ENCODE data around the gene HERC5. TPM values are rescaled to one million over a fixed set of nuclear protein-coding genes. Genes with fewer than 3 reads are reported as not detected.

Gene HERC5
- total and polyA plus RNA-seq, 4 donors: 3.9 to 7.8 (median 5.4) TPM

GRCh38 chr4:88533088-88533790, 76.3 kb downstream of the HERC5 start:
- Histone ChIP-seq H3K36me3 (ENCODE audit: control insufficient read depth in 4 of 4, insufficient read depth in 4 of 4, low read length in 4 of 4) (no peaks in the 10 kb centered on the region), H3K9me3 (ENCODE audit: control insufficient read depth in 4 of 4, insufficient read depth in 3 of 4, low read length in 3 of 4) (no peaks in the 10 kb centered on the region), H3K27ac (ENCODE audit: low read depth in 1 of 2, low read length in 1 of 2) (no peak overlapping the region), H3K4me1 (ENCODE audit: control insufficient read depth in 5 of 5, insufficient read depth in 5 of 5, low read length in 5 of 5) (no peaks in the 10 kb centered on the region), H3K27me3 (ENCODE audit: control insufficient read depth in 3 of 3, insufficient read depth in 3 of 3, low read length in 2 of 3) (no peaks in the 10 kb centered on the region), H3K4me3 (no peak overlapping the region), H3K9ac (ENCODE audit: insufficient read depth in 1 of 2, low read length in 2 of 2) (no peak overlapping the region)
- ATAC-seq (ENCODE audit: insufficient read depth, low FRiP score) (no peak), DNase-seq (no peak)
- WGBS, 2 donors: 88 to 89% methylated on average over 6 of the region's 6 CpGs
- TF ChIP-seq, protein P1, sequence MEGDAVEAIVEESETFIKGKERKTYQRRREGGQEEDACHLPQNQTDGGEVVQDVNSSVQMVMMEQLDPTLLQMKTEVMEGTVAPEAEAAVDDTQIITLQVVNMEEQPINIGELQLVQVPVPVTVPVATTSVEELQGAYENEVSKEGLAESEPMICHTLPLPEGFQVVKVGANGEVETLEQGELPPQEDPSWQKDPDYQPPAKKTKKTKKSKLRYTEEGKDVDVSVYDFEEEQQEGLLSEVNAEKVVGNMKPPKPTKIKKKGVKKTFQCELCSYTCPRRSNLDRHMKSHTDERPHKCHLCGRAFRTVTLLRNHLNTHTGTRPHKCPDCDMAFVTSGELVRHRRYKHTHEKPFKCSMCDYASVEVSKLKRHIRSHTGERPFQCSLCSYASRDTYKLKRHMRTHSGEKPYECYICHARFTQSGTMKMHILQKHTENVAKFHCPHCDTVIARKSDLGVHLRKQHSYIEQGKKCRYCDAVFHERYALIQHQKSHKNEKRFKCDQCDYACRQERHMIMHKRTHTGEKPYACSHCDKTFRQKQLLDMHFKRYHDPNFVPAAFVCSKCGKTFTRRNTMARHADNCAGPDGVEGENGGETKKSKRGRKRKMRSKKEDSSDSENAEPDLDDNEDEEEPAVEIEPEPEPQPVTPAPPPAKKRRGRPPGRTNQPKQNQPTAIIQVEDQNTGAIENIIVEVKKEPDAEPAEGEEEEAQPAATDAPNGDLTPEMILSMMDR (IDR thresholded peaks at IDR 0.05; ENCODE audit: control extremely low read depth, extremely low read depth): no peak

DNA sequence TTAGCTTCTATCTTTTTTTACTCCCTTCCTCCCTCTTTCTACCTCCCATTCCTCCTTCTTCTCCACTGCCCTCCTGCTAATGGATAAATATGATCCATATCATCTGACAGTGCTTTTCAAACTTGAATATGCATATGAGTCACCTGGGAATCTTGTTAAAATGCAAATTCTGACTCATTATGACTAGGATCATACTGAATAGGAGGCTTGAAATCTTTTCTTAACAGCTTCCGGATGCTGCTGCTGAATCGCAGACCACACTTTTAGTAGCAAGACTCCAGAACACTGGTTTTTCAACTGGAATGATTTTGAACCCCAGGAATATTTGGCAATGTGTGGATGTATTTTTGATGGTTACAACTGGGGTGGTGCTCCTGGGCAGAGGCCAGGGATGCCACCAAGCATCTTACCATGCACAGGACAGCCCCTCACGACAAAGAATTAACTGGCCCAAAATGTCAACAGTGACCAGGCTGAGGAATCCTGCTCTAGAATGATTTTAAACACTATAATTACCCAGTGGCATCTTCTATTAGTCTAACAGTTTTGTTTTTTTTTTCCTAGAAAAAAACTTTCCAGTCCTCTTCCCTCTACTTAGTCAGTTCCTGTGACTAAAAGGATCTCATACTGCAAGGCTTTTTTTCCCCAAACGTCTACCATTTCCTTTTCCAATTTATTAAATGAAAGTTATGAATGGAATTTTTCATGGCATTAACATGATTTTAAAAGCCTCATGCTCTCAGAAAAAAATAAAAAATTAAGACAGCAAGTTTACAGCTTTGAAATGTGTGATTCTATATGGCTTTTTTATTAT, 77.2 kb downstream of the HERC5 start:
- H3K9ac ChIP-seq (ENCODE audit: insufficient read depth in 1 of 2, low read length in 2 of 2): no peak overlapping the region
- TF ChIP-seq, protein P1 (IDR thresholded peaks at IDR 0.05; ENCODE audit: control extremely low read depth, extremely low read depth): no peak
- no peaks in the 10 kb centered on the region for H3K9me3 ChIP-seq (ENCODE audit: control insufficient read depth in 4 of 4, insufficient read depth in 3 of 4, low read length in 3 of 4)
- H3K27me3 ChIP-seq (ENCODE audit: control insufficient read depth in 3 of 3, insufficient read depth in 3 of 3, low read length in 2 of 3): no peaks in the 10 kb centered on the region
- 69 to 73% methylated on average over 4 of the region's 4 CpGs for WGBS, 2 donors
- H3K4me1 ChIP-seq (ENCODE audit: control insufficient read depth in 5 of 5, insufficient read depth in 5 of 5, low read length in 5 of 5): no peaks in the 10 kb centered on the region
- no peak for ATAC-seq (ENCODE audit: insufficient read depth, low FRiP score)
- H3K36me3 ChIP-seq (ENCODE audit: control insufficient read depth in 4 of 4, insufficient read depth in 4 of 4, low read length in 4 of 4): no peaks in the 10 kb centered on the region
- no peak overlapping the region for H3K27ac ChIP-seq (ENCODE audit: low read depth in 1 of 2, low read length in 1 of 2)
- no peak for DNase-seq
- H3K4me3 ChIP-seq: no peak overlapping the region

DNA sequence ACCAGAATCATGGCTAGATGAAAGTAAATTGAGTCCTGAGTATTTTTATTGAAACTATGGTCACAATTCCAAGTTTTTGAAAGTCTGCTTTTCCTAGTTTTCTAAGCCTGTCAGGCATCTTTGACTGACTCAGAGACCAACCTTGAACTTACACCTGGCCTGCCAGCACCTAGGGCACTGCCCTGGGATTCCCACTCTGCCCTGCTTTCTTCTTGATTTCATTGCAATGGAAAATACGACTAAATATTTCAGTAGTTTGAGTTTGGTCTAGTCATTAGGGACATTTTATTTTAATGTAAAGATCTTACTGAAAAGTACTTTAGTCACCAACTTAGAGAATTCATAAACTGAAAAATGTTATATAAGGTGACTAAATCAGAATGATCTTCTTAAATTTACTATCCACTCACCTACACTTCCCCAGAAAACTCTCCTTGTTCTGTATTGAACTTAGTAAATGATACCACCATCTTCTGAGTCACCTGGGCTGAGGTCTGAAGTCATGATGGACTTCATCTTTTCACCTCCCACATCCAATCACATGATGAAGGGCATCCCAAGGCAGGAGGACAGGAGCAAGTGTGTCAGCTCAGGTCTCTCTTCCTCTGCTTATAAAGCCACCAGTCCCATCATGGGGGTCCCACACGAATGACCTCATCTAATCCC, 78.3 kb downstream of the HERC5 start:
- WGBS, 2 donors: 90 to 95% methylated on average over 2 of the region's 2 CpGs
- H3K27ac ChIP-seq (ENCODE audit: low read depth in 1 of 2, low read length in 1 of 2): no peak overlapping the region
- ATAC-seq (ENCODE audit: insufficient read depth, low FRiP score) (no peak), DNase-seq (no peak)
- H3K4me3 ChIP-seq: no peak overlapping the region
- no peaks in the 10 kb centered on the region for H3K9me3 ChIP-seq (ENCODE audit: control insufficient read depth in 4 of 4, insufficient read depth in 3 of 4, low read length in 3 of 4)
- TF ChIP-seq, protein P1 (IDR thresholded peaks at IDR 0.05; ENCODE audit: control extremely low read depth, extremely low read depth): no peak
- no peaks in the 10 kb centered on the region for H3K4me1 ChIP-seq (ENCODE audit: control insufficient read depth in 5 of 5, insufficient read depth in 5 of 5, low read length in 5 of 5)
- no peak overlapping the region for H3K9ac ChIP-seq (ENCODE audit: insufficient read depth in 1 of 2, low read length in 2 of 2)
- H3K36me3 ChIP-seq (ENCODE audit: control insufficient read depth in 4 of 4, insufficient read depth in 4 of 4, low read length in 4 of 4): no peaks in the 10 kb centered on the region
- no peaks in the 10 kb centered on the region for H3K27me3 ChIP-seq (ENCODE audit: control insufficient read depth in 3 of 3, insufficient read depth in 3 of 3, low read length in 2 of 3)

Data from lung (tissue), 12 donors.